C4-2B (cell line): ENCODE data around the gene OGA.

Experiments
- ZFX ChIP-seq: fragments of 450-650 bp; IDR thresholded peaks from 2 replicates; pipeline ENCODE4 v1.6.1; 2017
- TF ChIP-seq, protein P1 (sequence below): fragments of 450-650 bp; conservative IDR thresholded peaks from 2 replicates; pipeline ENCODE4 v1.5.1; 2017; ENCODE audit warnings: mild to moderate bottlenecking

DNA sequence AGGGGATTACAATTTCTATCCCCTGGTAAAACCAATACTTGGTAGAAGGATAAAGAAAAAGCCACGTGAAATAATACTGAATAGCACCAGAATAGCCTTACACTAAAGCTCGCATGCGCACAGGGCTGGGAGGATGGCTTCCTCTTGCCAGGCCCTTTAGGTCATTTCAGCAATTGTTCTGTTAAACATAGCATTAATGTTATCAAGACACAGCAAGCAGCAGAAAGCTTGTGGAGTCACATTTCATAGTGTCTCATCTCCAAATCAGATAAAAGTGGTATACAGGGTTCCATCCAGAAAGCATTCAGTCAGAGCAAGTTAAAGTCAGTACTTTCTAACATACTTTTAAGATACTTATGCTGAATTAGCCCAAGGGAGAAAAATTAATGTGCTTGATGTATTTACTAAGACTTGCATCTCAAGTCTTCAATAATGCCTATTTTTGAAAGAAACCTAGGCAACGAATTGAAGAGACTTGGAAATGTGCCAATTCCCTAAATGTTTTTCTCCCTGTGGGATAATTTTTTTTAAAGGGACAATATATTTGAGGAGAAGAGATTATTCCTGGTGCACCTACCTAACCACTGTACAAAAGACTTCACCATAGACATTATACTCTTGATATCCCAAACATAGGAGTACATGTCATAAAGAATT is 20.7 kb downstream of the OGA start:
- TF ChIP-seq, protein P1, sequence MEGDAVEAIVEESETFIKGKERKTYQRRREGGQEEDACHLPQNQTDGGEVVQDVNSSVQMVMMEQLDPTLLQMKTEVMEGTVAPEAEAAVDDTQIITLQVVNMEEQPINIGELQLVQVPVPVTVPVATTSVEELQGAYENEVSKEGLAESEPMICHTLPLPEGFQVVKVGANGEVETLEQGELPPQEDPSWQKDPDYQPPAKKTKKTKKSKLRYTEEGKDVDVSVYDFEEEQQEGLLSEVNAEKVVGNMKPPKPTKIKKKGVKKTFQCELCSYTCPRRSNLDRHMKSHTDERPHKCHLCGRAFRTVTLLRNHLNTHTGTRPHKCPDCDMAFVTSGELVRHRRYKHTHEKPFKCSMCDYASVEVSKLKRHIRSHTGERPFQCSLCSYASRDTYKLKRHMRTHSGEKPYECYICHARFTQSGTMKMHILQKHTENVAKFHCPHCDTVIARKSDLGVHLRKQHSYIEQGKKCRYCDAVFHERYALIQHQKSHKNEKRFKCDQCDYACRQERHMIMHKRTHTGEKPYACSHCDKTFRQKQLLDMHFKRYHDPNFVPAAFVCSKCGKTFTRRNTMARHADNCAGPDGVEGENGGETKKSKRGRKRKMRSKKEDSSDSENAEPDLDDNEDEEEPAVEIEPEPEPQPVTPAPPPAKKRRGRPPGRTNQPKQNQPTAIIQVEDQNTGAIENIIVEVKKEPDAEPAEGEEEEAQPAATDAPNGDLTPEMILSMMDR: no peak
- no peak for TF ChIP-seq ZFX
